ENCODE results near the gene SAMD4A. TPM values are rescaled to one million over a fixed set of nuclear protein-coding genes. Genes with fewer than 3 reads are reported as not detected.

SAMD4A gene
- total RNA-seq, 1 donor from 2014 or later = 57.0 TPM

- TF ChIP-seq CTCF (IDR thresholded peaks at IDR 0.05) = no peak
- H3K4me1 Mint-ChIP-seq (ENCODE audit: low read depth) = peaks cover 8% of the 10 kb centered on the region
- no peaks in the 10 kb centered on the region for H3K9me3 Mint-ChIP-seq (ENCODE audit: low read depth)
- no peak overlapping the region for H3K4me3 Mint-ChIP-seq (ENCODE audit: unreplicated experiment)
- peaks cover 14% of the 10 kb centered on the region for H3K27me3 Mint-ChIP-seq (ENCODE audit: low read depth)
- DNase-seq (ENCODE audit: low spot score) = no peak
- no peaks in the 10 kb centered on the region for H3K36me3 Mint-ChIP-seq (ENCODE audit: low read depth)
- no peak overlapping the region for H3K27ac Mint-ChIP-seq (ENCODE audit: unreplicated experiment)
Observed at GRCh38 chr14:54807428-54807827, 240.5 kb downstream of the SAMD4A start.

GRCh38 chr14:54807881-54808280, 241.0 kb downstream of the SAMD4A start:
- no peaks in the 10 kb centered on the region for H3K9me3 Mint-ChIP-seq (ENCODE audit: low read depth)
- no peaks in the 10 kb centered on the region for H3K36me3 Mint-ChIP-seq (ENCODE audit: low read depth)
- H3K27me3 Mint-ChIP-seq (ENCODE audit: low read depth) = peaks cover 17% of the 10 kb centered on the region
- TF ChIP-seq CTCF (IDR thresholded peaks at IDR 0.05) = no peak
- no peak overlapping the region for H3K27ac Mint-ChIP-seq (ENCODE audit: unreplicated experiment)
- DNase-seq (ENCODE audit: low spot score) = no peak
- H3K4me3 Mint-ChIP-seq (ENCODE audit: unreplicated experiment) = no peak overlapping the region
- H3K4me1 Mint-ChIP-seq (ENCODE audit: low read depth) = peaks cover 8% of the 10 kb centered on the region

DNA sequence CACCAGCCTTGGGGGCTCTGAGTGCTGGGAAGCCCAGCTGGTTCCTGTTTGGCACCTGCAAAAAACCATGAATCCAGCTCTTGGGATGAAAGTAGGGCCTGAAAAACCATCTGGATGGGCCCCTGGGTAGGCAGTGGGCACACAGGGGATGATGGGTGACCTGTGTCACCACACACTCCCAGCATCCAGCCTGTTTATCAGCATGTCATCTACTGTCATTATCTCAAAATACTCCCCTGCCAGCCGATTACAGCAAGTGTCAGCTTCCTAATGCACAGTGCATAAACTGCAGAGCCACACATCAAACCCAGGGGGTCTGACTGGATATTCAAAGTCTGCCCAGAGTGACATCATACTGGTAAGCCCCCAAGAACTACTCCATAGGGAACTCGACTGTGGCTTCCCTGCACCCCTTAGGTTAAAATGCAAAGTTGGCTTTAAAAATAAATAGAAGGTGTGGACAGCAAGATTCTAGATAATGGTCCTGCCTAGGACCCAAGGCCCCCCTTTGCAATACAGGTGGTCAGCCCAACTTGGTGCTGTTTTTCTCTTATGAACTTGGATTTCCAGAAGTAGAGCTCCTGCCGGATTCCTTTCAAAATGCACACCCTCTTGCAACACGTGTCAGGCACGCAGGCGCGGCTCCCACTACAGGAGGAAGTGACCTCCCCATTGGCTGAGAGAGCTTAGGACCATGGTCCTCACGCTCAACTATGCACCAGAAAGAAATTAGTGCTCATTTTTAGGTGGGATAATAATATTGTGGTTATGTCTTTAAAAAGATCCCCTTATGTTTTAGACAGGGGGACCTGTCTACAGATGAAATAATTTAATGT, 241.6 kb downstream of the SAMD4A start:
- Mint-ChIP-seq H3K36me3 (ENCODE audit: low read depth) (no peaks in the 10 kb centered on the region), H3K27ac (ENCODE audit: unreplicated experiment) (no peak overlapping the region), H3K4me3 (ENCODE audit: unreplicated experiment) (no peak overlapping the region), H3K27me3 (ENCODE audit: low read depth) (peaks cover 16% of the 10 kb centered on the region), H3K9me3 (ENCODE audit: low read depth) (no peaks in the 10 kb centered on the region), H3K4me1 (ENCODE audit: low read depth) (peaks cover 8% of the 10 kb centered on the region)
- no peak for DNase-seq (ENCODE audit: low spot score)
- TF ChIP-seq CTCF (IDR thresholded peaks at IDR 0.05) = no peak

DNA sequence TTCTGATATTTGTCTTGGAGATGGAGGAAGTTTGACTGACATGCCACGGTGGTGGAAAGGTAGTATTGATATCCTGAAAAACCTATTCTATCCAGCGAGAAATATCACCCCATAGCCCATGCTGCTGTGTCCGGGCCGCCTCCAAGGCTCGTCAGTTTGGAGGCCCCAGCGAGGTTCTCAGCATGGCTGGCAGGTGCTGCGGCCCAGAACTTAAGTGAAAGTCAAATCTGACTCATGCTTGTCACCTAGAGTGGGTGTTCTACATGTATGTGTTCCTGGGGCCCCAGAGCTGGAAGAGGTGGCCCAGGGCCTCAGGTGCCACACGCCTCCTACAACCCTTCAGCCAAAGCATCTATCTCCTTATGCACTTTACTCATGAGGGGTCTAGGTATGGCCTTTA, 242.8 kb downstream of the SAMD4A start:
- no peak for DNase-seq (ENCODE audit: low spot score)
- no peak overlapping the region for H3K27ac Mint-ChIP-seq (ENCODE audit: unreplicated experiment)
- no peak for TF ChIP-seq CTCF (IDR thresholded peaks at IDR 0.05)
- no peaks in the 10 kb centered on the region for H3K36me3 Mint-ChIP-seq (ENCODE audit: low read depth)
- no peak overlapping the region for H3K4me3 Mint-ChIP-seq (ENCODE audit: unreplicated experiment)
- H3K27me3 Mint-ChIP-seq (ENCODE audit: low read depth) = peaks cover 16% of the 10 kb centered on the region
- H3K9me3 Mint-ChIP-seq (ENCODE audit: low read depth) = no peaks in the 10 kb centered on the region
- H3K4me1 Mint-ChIP-seq (ENCODE audit: low read depth) = peaks cover 8% of the 10 kb centered on the region

GRCh38 chr14:54812617-54813016, 245.7 kb downstream of the SAMD4A start:
- DNase-seq (ENCODE audit: low spot score) = no peak
- no peak for TF ChIP-seq CTCF (IDR thresholded peaks at IDR 0.05)
- Mint-ChIP-seq H3K4me3 (ENCODE audit: unreplicated experiment) (no peak overlapping the region), H3K9me3 (ENCODE audit: low read depth) (no peaks in the 10 kb centered on the region), H3K27ac (ENCODE audit: unreplicated experiment) (no peak overlapping the region), H3K36me3 (ENCODE audit: low read depth) (no peaks in the 10 kb centered on the region), H3K27me3 (ENCODE audit: low read depth) (peaks cover 16% of the 10 kb centered on the region), H3K4me1 (ENCODE audit: low read depth) (no peaks in the 10 kb centered on the region)

All from chondrocyte (in vitro differentiated cells).